HepG2 (cell line): ENCODE data around the gene CRYBA2. TPM values are rescaled to one million over a fixed set of nuclear protein-coding genes. Genes with fewer than 3 reads are reported as not detected.

Source experiments
- EZH2 ChIP-seq: conservative IDR thresholded peaks from 2 replicates; pipeline ENCODE4 v1.6.1; 2012; ENCODE audit warnings: mild to moderate bottlenecking, low read depth, low read length, moderate library complexity
- FOXK2 ChIP-seq: fragments of 450-650 bp; IDR thresholded peaks from 2 replicates; pipeline ENCODE4 v1.6.1; 2016
- IKZF1 ChIP-seq: fragments of 450-650 bp; IDR thresholded peaks from 2 replicates; pipeline ENCODE4 v1.7.1; 2016
- PHF8 ChIP-seq: sonication (generic); formaldehyde crosslinking; IDR thresholded peaks from 2 replicates; pipeline ENCODE4 v1.5.0; 2020; ENCODE audit warnings: missing genetic modification reagents
- RNF2 ChIP-seq: fragments of 450-650 bp; conservative IDR thresholded peaks from 2 replicates; pipeline ENCODE4 v1.6.1; 2016; ENCODE audit warnings: low read depth
- SAFB2 ChIP-seq: sonication (generic); formaldehyde crosslinking; IDR thresholded peaks from 2 replicates; pipeline ENCODE4 v1.5.1; 2020; ENCODE audit warnings: missing genetic modification reagents, low read depth, mild to moderate bottlenecking, borderline replicate concordance
- TCF7L2 ChIP-seq: IDR thresholded peaks from 2 replicates; pipeline ENCODE4 v1.6.1; 2011; ENCODE audit warnings: mild to moderate bottlenecking, low read depth, low read length, moderate library complexity
- ZFX ChIP-seq: sonication (generic); formaldehyde crosslinking; IDR thresholded peaks from 2 replicates; pipeline ENCODE4 v1.4.0; 2020; ENCODE audit warnings: mild to moderate bottlenecking, low read depth, missing genetic modification reagents, moderate library complexity
- ZKSCAN1 ChIP-seq: fragments of 150-350 bp; IDR thresholded peaks from 2 replicates; pipeline ENCODE4 v1.6.1; 2014; ENCODE audit warnings: low read length
- ZNF17 ChIP-seq: sonication (generic); formaldehyde crosslinking; IDR thresholded peaks from 2 replicates; pipeline ENCODE4 v1.5.0; 2020; ENCODE audit warnings: mild to moderate bottlenecking, missing genetic modification reagents
- ZNF460 ChIP-seq: sonication (generic); formaldehyde crosslinking; IDR thresholded peaks from 2 replicates; pipeline ENCODE4 v1.5.1; 2020; ENCODE audit warnings: missing genetic modification reagents, mild to moderate bottlenecking, borderline replicate concordance
- ZNF484 ChIP-seq: sonication (generic); formaldehyde crosslinking; IDR thresholded peaks from 2 replicates; pipeline ENCODE4 v1.5.1; 2020; ENCODE audit warnings: mild to moderate bottlenecking, low read depth, missing genetic modification reagents, borderline replicate concordance
- ZNF549 ChIP-seq: sonication (generic); formaldehyde crosslinking; IDR thresholded peaks from 2 replicates; pipeline ENCODE4 v1.5.0; 2020; ENCODE audit warnings: missing genetic modification reagents
- ZNF747 ChIP-seq: sonication (generic); formaldehyde crosslinking; IDR thresholded peaks from 2 replicates; pipeline ENCODE4 v1.8.1; 2023; ENCODE audit warnings: missing genetic modification reagents, mild to moderate bottlenecking, borderline replicate concordance
- polyA plus RNA-seq, 8 experiments: library from polyadenylated mRNA; depleted of rRNA in 3 of 8; stranded (reverse) in 7 of 8; unstranded in 1 of 8; fragments of >200 nt; fragmentation: Illumina TruSeq in 4 of 8; extraction: Trizol in 4 of 8; gene quantifications; 2 replicates each; pipeline versions ENCODE4 v1.2.1 to v1.2.3, GENCODE V29; 2011 to 2016; ENCODE audit warnings: low read depth in 4 of 8, missing spikeins in 1 of 8, mixed read lengths in 1 of 8; ENCODE audit not compliant: insufficient read depth in 1 of 8
- total RNA-seq, 5 experiments: library from RNA; depleted of rRNA; stranded (reverse); fragments of >200 nt; fragmentation: Illumina TruSeq; extraction: Trizol; gene quantifications; 2 replicates each; pipeline ENCODE4 v1.2.3, GENCODE V29; 2016; ENCODE audit warnings: low read depth in 1 of 5
- TF ChIP-seq, protein P1 (sequence below): sonication (generic); formaldehyde crosslinking; IDR thresholded peaks from 2 replicates; pipeline ENCODE4 v1.4.0; 2020; ENCODE audit warnings: missing genetic modification reagents
- TF ChIP-seq, protein P2 (sequence below): fragments of 450-650 bp; IDR thresholded peaks from 2 replicates; pipeline ENCODE4 v1.6.1; 2016
- TF ChIP-seq, protein P3 (sequence below): sonication (generic); formaldehyde crosslinking; IDR thresholded peaks from 2 replicates; pipeline ENCODE4 v1.5.1; 2020; ENCODE audit warnings: missing genetic modification reagents, mild to moderate bottlenecking, borderline replicate concordance
- TF ChIP-seq, protein P4 (sequence below): IDR thresholded peaks from 2 replicates; pipeline ENCODE4 v1.6.1; 2016; ENCODE audit warnings: missing biosample characterization, missing genetic modification reagents, low read depth

CRYBA2 gene
- total and polyA plus RNA-seq, 2 of the 13 experiments (the other 11 are each of a cell fraction or from before 2014, with no cell fraction given): not detected

DNA sequence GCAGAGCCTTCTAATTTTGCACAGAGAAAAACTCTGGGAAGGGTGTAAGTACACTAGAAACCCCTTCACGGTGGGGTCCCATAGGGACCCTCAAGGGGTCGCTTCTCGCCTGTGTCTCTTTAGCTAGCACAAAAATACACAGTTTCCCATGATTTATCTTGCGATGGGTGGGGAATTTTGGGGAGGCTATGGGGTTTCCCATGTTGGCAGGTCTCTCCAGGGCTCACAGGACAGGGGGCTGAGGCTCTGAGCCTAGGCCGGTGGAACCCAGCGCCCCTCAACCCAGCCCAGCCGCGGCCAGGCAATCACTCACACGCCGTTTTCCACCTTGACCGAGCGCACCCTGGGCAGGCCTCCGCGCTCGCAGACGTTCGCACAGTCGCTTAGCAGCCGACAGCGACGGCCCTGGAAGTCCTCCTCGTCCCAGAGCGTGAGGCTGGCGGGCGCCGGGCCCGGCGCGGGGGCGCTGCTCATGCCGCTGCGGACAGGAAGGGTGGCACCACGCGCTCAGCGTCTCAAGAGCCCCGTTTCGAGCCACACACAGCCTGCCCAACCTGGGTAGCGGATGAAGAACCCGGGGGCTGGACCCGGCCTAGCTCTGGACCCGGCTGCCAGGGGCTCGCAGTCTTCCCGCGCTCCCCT, 398 bp downstream of the CRYBA2 start (continued):
- TF ChIP-seq, protein P1, sequence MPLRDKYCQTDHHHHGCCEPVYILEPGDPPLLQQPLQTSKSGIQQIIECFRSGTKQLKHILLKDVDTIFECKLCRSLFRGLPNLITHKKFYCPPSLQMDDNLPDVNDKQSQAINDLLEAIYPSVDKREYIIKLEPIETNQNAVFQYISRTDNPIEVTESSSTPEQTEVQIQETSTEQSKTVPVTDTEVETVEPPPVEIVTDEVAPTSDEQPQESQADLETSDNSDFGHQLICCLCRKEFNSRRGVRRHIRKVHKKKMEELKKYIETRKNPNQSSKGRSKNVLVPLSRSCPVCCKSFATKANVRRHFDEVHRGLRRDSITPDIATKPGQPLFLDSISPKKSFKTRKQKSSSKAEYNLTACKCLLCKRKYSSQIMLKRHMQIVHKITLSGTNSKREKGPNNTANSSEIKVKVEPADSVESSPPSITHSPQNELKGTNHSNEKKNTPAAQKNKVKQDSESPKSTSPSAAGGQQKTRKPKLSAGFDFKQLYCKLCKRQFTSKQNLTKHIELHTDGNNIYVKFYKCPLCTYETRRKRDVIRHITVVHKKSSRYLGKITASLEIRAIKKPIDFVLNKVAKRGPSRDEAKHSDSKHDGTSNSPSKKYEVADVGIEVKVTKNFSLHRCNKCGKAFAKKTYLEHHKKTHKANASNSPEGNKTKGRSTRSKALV (CRISPR knock-in tag): peak; percentile 71
- TF ChIP-seq ZNF460 (CRISPR knock-in tag): no peak
- TF ChIP-seq PHF8 (CRISPR knock-in tag): no peak
- TF ChIP-seq TCF7L2: no peak
- no peak for TF ChIP-seq IKZF1
- TF ChIP-seq, protein P2, sequence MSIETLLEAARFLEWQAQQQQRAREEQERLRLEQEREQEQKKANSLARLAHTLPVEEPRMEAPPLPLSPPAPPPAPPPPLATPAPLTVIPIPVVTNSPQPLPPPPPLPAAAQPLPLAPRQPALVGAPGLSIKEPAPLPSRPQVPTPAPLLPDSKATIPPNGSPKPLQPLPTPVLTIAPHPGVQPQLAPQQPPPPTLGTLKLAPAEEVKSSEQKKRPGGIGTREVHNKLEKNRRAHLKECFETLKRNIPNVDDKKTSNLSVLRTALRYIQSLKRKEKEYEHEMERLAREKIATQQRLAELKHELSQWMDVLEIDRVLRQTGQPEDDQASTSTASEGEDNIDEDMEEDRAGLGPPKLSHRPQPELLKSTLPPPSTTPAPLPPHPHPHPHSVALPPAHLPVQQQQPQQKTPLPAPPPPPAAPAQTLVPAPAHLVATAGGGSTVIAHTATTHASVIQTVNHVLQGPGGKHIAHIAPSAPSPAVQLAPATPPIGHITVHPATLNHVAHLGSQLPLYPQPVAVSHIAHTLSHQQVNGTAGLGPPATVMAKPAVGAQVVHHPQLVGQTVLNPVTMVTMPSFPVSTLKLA: no peak
- TF ChIP-seq, protein P3, sequence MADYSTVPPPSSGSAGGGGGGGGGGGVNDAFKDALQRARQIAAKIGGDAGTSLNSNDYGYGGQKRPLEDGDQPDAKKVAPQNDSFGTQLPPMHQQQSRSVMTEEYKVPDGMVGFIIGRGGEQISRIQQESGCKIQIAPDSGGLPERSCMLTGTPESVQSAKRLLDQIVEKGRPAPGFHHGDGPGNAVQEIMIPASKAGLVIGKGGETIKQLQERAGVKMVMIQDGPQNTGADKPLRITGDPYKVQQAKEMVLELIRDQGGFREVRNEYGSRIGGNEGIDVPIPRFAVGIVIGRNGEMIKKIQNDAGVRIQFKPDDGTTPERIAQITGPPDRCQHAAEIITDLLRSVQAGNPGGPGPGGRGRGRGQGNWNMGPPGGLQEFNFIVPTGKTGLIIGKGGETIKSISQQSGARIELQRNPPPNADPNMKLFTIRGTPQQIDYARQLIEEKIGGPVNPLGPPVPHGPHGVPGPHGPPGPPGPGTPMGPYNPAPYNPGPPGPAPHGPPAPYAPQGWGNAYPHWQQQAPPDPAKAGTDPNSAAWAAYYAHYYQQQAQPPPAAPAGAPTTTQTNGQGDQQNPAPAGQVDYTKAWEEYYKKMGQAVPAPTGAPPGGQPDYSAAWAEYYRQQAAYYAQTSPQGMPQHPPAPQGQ (CRISPR knock-in tag): no peak
- TF ChIP-seq ZFX (CRISPR knock-in tag): 0 out of 2 replicates have a peak, but pooled peaks have one; percentile 12
- TF ChIP-seq EZH2: peak; percentile 91; the same call in 1 of the 2 replicates
- TF ChIP-seq, protein P4, sequence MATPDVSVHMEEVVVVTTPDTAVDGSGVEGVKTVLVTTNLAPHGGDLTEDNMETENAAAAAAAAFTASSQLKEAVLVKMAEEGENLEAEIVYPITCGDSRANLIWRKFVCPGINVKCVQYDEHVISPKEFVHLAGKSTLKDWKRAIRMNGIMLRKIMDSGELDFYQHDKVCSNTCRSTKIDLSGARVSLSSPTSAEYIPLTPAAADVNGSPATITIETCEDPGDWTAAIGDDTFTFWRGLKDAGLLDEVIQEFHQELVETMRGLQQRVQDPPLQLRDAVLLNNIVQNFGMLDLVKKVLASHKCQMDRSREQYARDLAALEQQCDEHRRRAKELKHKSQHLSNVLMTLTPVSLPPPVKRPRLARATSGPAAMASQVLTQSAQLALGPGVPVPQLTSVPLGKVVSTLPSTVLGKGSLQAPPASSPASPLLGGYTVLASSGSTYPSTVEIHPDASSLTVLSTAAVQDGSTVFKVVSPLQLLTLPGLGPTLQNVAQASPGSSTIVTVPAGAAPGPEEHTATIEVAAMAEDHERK (CRISPR knock-in tag): no peak
- TF ChIP-seq ZNF17: no peak
- TF ChIP-seq ZNF747 (CRISPR knock-in tag): no peak
- TF ChIP-seq RNF2: 0 out of 2 replicates have a peak, but pooled peaks have one; percentile 45
- no peak for TF ChIP-seq FOXK2
- no peak for TF ChIP-seq ZKSCAN1
- TF ChIP-seq ZNF549: 0 out of 2 replicates have a peak, but pooled peaks have one; percentile 15
- TF ChIP-seq SAFB2: no peak
- TF ChIP-seq ZNF484: no peak
